WI38 (cell line): ENCODE results near the gene POR.
A peak's percentile ranks its signal among the peaks of the same experiment; 100 is the strongest.

ENCODE experiments used
- H3K4me3 ChIP-seq: 2 replicates; pipeline ENCODE4 v1.5.1; 2011; ENCODE audit warnings: low read depth, mild to moderate bottlenecking, control low read depth, low read length
- CTCF ChIP-seq: IDR thresholded peaks from 2 replicates; pipeline ENCODE4 v1.5.1; 2012; ENCODE audit warnings: low read depth, mild to moderate bottlenecking, control low read depth, low read length

POR gene

GRCh38 chr7:75914655-75915415, at the start of gene POR:
POR (plus strand) TSS chr7:75915155; CDS start chr7:75954002, 38,847 bp downstream.
- peak within 1 kb of the TSS; percentile 92 for H3K4me3 ChIP-seq
- no peak for TF ChIP-seq CTCF

DNA sequence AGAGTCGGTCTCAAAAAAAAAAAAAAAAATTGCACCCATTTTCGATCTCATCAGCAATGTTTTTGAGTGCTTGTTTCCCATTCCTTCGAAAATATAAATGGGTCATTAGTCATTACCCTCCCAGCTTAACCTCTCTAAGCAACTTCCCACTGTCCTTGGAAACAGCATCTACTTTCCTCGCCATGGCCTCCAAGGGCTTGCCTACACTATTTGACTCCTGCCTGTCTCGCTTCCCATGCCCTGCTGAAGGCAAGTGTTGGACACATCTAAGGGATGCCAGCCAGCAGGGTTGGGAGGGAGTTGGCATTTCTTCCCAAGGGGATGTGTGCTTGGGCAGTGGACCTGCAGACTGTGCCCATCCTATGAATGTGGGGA, 48.9 kb upstream of the POR start:
- TF ChIP-seq CTCF = no peak
- H3K4me3 ChIP-seq = no peak overlapping the region

DNA sequence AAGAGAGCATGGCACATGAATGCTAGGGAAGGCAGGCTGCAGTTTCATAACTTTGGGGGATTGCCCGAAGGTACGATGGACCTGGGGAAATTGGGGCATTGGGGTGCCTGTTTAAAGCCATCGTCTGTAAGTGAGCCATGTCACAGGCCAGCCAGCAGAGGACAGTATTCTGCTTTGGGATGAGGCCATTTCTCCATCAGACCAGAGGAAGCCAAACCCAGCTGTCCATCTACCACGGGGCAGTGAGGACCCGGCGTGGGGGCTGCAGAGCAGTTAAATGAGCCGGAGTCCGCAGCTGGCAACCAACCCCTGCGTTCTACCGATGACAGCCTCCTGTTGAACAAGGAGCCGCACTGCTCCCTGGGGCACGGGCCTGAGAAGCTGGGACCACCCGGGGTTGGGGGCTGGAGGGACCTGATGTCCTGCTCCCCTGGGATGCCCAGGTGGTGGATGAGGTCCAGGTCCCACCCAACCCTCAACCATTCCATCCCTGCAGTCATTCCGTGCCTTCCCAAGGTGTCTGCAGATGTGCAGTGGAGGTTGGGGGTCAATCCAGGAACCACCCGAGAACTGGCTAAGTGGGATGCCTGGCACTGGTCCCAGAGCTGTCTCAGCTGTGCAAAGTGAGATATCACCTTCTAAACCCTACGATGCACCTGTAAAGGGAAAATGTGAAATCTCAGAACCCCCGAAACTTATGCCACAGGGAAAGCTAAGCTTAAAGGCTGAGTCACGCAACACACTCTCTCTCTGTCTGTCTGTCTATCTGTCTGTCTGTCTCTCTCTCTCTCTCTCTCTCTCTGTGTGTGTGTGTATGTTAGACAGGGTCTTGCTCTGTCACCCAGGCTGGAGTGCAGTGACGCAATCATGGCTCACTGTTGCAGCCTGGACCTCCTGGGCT, 48.2 kb upstream of the POR start:
- peak; percentile 98 for TF ChIP-seq CTCF
- H3K4me3 ChIP-seq = no peak overlapping the region

DNA sequence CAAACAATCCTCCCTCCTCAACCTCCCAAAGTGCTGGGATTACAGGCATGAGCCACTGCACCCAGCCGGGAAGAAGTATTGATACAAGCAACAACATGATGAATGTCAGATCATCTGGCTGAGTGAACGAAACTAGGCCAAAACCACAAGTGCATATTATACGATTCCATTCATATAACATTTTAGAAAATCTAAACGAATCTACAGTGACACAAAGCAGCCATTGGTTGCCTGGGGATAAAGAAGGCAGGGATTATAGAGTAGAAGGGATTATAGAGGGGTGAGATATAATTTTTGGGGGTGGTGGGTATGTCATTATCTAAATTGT, 47.6 kb upstream of the POR start:
- no peak overlapping the region for H3K4me3 ChIP-seq

GRCh38 chr7:75868153-75868552, 46.8 kb upstream of the POR start:
- no peak for TF ChIP-seq CTCF
- H3K4me3 ChIP-seq = no peak overlapping the region

More for the DNA sequence above, 47.6 kb upstream of the POR start:
- no peak for TF ChIP-seq CTCF

DNA sequence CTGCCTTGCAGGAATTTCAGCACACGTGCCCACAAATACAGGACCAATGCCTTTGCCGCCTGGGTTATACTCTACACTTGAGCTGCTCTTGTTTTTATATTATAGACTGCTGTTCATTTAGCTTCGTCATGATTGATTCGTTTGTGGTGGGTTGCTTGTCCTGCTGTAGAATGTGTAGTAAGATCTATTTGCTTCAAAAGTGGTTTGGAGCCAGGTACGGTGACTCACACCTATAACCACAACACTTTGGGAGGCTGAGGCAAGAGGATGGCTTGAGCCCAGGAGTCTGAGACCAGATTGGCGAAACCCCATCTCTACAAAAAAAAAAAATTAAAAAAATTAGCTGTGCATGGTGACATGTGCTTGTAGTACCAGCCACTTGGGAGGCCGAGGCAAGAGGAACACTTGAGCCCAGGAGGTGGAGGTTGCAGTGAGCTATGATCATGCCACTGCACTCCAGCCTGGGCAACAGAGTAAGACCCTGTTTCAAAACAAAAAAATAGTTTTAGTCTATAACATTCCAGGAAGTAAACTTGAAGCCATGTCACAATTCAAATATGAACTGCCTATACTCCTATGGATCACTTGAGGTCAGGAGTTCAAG, 45.1 kb upstream of the POR start:
- no peak overlapping the region for H3K4me3 ChIP-seq
- no peak for TF ChIP-seq CTCF
